SK-N-SH (cell line): ENCODE data around the gene THSD7A.

Source experiments
- EP300 ChIP-seq, 2 experiments: IDR thresholded peaks; 2 replicates each; pipeline versions ENCODE4 v1.4.0 to v1.6.1; 2012; ENCODE audit warnings: borderline replicate concordance in 1 of 2, low read depth in 1 of 2, low read length in 1 of 2
- NRF1 ChIP-seq: IDR thresholded peaks from 2 replicates; pipeline ENCODE4 v1.6.1; 2012; ENCODE audit warnings: low read depth, mild to moderate bottlenecking, low read length
- RAD21 ChIP-seq: IDR thresholded peaks from 2 replicates; pipeline ENCODE4 v1.6.1; 2012; ENCODE audit warnings: mild to moderate bottlenecking, low read length
- TAF1 ChIP-seq: IDR thresholded peaks from 2 replicates; pipeline ENCODE4 v1.6.1; 2012; ENCODE audit warnings: low read depth, mild to moderate bottlenecking, low read length, moderate library complexity, borderline replicate concordance
- TF ChIP-seq, protein P1 (sequence below): fragments of 200-600 bp; sonication (generic); IDR thresholded peaks from 2 replicates; pipeline ENCODE4 v1.6.1; 2017; ENCODE audit warnings: antibody characterized with exemption, mild to moderate bottlenecking, moderate library complexity
- TF ChIP-seq, protein P2 (sequence below): fragments of 150-350 bp; IDR thresholded peaks from 2 replicates; pipeline ENCODE4 v1.6.1; 2017; ENCODE audit warnings: antibody characterized with exemption, low read length, low read depth, borderline replicate concordance

DNA sequence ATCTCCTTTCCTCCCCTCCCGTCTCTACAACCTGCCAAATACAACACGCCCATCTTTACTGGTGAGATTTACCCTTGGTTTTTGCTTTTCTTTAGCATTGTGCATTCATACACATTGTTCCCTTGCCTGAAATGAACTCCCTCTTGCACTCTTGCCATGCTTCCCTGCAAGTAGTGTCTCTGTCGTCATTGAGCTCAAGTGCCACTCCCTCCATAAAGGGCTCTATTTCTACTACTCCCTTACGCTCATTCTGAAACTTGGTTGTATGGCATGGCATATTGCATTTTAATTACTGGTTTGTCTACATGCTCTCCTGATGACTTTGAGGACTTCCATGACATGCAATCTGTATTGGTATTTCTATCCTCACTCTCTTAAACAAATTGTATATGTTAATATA lies 242.7 kb downstream of the THSD7A start:
- TF ChIP-seq, protein P1, sequence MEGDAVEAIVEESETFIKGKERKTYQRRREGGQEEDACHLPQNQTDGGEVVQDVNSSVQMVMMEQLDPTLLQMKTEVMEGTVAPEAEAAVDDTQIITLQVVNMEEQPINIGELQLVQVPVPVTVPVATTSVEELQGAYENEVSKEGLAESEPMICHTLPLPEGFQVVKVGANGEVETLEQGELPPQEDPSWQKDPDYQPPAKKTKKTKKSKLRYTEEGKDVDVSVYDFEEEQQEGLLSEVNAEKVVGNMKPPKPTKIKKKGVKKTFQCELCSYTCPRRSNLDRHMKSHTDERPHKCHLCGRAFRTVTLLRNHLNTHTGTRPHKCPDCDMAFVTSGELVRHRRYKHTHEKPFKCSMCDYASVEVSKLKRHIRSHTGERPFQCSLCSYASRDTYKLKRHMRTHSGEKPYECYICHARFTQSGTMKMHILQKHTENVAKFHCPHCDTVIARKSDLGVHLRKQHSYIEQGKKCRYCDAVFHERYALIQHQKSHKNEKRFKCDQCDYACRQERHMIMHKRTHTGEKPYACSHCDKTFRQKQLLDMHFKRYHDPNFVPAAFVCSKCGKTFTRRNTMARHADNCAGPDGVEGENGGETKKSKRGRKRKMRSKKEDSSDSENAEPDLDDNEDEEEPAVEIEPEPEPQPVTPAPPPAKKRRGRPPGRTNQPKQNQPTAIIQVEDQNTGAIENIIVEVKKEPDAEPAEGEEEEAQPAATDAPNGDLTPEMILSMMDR, result no peak
- TF ChIP-seq EP300 (IDR thresholded peaks at IDR 0.05; ENCODE audit: borderline replicate concordance in 1 of 2, low read depth in 1 of 2, low read length in 1 of 2) (no peak), TAF1 (no peak), NRF1 (no peak), RAD21 (no peak)
- TF ChIP-seq, protein P2, sequence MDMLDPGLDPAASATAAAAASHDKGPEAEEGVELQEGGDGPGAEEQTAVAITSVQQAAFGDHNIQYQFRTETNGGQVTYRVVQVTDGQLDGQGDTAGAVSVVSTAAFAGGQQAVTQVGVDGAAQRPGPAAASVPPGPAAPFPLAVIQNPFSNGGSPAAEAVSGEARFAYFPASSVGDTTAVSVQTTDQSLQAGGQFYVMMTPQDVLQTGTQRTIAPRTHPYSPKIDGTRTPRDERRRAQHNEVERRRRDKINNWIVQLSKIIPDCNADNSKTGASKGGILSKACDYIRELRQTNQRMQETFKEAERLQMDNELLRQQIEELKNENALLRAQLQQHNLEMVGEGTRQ, result no peak
